ENCODE data around the gene DAND5.

Gene DAND5

DNA sequence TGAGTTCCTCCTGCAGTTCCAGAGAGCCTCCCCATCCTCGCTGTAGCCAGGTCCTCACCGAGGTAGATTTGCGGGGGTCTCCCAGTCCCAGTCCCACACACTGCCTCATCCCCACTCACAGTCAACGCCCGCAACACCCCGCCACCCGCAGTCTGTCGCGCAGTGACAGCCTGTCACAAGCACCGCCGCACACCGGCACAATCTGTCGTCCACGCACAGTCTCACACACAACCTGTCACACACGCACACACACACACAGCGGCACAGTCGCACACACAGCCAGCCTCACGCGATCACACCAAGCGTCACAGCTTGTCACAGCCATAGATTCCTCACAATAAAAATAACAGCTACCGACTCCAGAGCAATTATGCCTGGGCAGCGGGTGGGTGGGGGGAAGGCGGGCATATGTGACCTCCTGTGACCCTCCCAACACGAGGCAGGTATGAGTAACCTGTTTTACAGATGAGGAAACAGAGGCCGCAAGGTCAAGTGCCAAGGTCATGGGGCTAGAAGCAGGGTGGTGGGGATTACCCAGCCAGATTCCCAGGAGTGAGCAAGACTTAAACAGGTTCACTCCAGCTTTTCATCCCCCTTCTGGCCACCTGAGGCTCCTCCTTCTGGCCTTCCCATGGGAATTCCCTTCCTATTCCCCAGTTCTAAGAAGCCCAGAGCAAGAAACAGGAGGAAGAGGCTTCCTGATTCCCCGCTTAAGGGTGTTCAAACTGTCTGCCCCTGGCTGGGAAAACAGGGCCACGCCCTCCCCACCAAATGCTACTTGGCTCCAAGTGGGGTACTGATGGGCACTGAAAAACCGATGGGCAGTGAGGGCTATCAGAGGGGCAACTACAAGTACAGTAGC lies 39.8 kb downstream of the DAND5 start:
- DNase-seq (ENCODE audit: low read depth), result no peak

- no peak for DNase-seq (ENCODE audit: low read depth)
These were observed 40.9 kb downstream of the DAND5 start for GRCh38 chr19:13010038-13010991.

GRCh38 chr19:13010992-13011652 lies 41.7 kb downstream of the DAND5 start:
- no peak for DNase-seq (ENCODE audit: low read depth)

DNA sequence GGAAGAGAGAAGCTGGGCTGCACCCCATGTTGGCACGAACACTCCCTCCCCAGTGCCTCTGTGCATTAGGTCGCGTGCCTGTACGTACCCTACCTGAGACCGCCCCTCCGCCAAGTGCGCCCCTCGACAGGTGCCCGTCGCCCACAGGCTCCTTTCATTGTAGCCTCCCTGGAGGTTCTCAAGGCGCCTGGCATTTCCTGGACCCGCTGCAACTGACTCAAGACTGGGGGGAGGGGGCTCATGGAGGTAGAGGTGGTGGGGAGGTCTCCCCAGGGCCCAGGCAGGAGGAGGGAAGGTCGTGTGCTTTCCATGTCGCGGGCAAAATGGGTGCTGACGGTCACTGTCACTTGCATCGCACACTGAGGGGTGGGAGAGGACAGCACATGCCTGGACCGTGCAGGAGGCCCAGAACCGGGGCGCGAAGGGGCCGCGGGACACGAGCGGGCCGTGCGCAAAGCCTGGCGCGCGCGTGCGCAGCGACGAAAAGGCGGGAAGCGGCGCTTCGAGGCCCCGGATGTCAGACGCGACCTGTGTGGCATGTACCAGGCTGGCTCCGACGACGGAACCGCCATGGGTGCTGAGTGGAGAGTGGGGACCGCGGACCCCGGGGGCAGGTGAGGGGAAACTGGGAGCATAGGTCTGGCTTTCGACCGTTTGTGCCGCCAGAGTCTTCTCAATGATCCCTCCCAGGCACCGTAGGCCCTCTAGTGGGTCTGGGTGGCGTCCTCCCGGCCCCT lies 42.4 kb downstream of the DAND5 start:
- DNase-seq (ENCODE audit: low read depth), result no peak

- no peak for DNase-seq (ENCODE audit: low read depth)
These were observed 43.0 kb downstream of the DAND5 start for GRCh38 chr19:13012390-13012689.

GRCh38 chr19:13012690-13013608 lies 43.6 kb downstream of the DAND5 start:
- no peak for DNase-seq (ENCODE audit: low read depth)

GRCh38 chr19:13013649-13014048 lies 44.3 kb downstream of the DAND5 start:
- no peak for DNase-seq (ENCODE audit: low read depth)

- DNase-seq (ENCODE audit: low read depth), result no peak
These were observed 44.9 kb downstream of the DAND5 start for GRCh38 chr19:13014101-13014920.

- DNase-seq (ENCODE audit: low read depth), result no peak
These were observed 45.5 kb downstream of the DAND5 start for GRCh38 chr19:13014921-13015280.

DNA sequence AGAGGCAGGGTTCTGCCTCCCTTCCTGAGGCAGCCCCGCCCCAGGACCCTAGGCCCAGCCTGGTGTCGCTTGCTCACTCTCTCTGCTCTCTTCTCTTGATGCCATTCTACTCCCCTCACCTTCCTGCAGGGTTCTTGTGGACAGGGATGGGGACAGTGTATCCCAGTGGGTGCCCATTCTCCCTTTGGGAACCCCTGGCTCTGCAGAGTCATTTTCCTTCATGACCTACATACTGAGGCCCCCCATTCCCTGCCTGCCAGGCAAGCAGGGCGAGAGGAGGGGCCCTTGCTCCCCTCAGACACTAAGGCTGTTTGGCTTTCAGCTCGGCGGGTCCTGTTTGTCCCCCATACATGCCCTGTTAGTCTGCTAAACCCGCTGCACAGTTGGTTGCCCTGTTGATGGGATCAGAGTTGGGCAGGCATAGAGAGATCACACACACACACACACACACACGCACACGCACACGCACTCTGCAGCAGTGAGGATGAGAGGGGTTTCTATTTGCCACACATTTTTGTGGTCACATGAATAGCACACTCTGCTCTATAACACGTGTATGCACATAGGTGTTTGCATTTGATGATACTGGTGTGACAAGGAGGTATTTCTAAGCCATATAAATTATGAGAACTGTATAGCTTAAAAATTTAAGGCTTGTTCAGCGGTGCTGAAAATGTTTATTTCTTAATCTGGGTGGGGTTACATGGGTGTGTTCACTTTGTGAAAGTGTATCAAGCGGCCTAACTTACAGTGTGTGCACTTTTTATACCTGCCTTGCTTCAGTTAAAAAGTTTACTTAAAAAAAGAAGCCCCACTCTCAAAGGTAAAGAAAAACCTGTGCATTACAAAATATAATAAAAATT lies 46.2 kb downstream of the DAND5 start:
- DNase-seq (ENCODE audit: low read depth), result no peak

DNA sequence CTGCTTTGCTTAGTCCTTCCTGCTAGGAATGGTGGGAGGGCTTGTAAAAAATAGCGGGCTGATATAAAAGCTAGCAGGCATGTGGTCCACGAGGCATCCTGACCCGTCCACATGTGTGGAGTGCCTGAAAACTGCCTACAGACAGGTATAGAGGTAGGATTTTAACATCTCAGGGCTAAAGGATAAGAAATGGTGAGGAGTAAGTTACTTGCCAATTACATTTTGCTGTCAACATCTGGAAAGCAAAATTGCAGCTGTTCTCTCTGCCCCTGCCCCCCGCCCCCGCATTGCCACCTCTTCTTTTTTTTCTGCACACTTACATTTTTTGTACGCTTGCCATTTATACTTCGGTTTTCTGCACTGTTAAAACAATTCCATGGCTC lies 46.9 kb downstream of the DAND5 start:
- no peak for DNase-seq (ENCODE audit: low read depth)

GRCh38 chr19:13016628-13017305 lies 47.4 kb downstream of the DAND5 start:
- no peak for DNase-seq (ENCODE audit: low read depth)

DNA sequence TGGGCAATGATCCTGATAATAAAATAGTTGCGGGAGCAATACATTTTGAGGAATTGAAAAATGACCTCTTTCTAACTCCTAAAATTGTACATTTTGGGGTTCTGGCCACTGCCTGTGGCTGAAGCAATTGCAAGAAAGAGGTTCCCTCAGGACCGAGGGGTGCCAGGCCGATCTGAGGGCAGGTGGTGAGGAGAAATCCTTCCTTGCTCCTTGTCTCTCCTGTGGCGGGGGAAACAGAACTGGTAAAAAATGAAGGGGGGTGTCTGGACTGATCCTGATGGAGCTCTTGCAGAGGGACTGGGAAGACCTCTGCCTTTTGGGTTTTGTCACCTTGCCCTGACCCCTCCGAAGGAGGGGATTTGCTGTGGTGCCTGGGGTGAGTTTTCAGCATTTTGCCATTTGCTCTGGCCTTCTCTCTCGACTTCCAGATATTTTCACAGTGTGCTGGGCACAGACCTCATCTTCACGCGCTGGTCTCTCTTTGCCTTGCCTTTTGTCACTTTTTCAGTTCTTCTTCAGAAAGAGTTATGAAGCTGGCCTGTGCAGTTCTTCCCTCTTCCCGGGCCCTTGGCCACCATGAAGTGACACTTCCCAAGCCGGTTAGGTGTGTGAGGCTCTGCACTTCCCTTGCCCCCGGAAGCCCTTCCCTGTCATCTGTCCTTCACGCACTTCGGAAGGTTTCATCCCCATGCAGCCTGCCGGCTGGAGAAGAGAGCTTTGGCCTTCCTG lies 48.1 kb downstream of the DAND5 start:
- DNase-seq (ENCODE audit: low read depth), result no peak

DNA sequence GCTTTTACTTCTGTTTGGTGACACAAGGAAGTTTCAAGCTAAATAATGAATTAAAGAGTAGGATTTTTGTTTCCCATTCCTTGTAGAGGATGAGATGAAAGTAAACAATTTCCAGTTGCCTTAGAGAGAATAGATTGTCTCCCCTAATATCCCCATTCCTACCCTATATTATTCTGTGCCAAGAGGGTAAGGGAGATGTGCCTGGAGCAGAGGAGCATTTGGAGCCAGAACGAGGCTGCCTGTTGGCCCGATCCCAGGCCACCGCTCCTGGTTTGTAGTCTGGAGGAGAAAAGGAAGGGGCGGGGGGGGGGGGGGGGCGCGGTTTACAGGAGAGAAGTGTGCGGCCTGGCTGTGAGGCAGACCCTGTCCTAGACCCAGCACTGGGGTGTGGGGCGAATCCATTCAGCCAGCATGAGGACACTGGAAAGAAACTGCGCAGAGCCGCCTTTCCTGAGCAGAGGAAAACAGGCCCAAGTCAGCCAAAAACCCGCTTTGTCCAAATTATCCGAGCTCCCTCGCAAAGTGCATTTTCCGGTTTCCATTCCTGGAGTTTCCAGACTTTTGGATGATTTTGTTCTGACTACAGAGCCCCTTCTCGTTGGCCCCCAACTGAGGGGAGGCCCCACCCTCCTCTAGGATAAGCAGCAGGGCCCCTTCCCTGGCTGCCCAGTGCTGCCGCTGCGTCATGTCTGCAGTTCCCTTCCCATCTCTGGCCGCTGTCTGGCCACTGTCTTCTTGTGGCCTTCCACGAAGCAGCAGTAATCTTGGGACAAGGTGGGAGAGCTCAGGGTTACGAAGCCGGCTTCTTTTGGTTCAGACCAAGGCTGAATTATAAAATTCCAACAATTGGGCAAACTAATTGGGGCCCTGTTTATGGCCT lies 48.9 kb downstream of the DAND5 start:
- DNase-seq (ENCODE audit: low read depth), result no peak

DNA sequence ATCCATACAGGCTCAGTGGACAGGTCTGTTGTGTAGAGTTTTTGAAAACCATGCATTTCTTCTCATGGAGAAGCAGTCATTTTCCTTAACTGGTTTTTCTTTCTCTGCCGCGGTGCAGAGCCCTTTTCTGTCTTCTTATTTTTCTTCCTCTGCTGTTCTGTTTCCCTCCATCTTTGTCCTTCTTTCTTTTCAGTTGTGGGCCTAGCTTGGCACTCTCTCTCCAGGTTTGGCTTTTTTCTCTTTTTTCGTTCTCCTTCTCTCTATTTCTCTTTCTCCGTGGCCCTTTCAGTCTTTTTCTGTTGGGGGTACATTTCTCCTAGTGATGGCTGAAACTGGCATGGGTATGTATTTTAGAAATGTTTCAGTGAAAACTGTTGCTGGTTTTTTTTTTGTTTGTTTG lies 50.0 kb downstream of the DAND5 start:
- no peak for DNase-seq (ENCODE audit: low read depth)

- DNase-seq (ENCODE audit: low read depth), result no peak
These were observed 50.6 kb downstream of the DAND5 start for GRCh38 chr19:13020002-13020414.
